H1 (cell line): Measurements from ENCODE around the gene PKP3. TPM values are rescaled to one million over a fixed set of nuclear protein-coding genes. Genes with fewer than 3 reads are reported as not detected.

Source experiments
- BRCA1 ChIP-seq: IDR thresholded peaks from 2 replicates; pipeline ENCODE4 v1.6.1; 2012; ENCODE audit warnings: low read depth, low read length, improper control_type of control experiment
- CHD2 ChIP-seq: IDR thresholded peaks from 2 replicates; pipeline ENCODE4 v1.6.1; 2012; ENCODE audit warnings: low read length, improper control_type of control experiment
- JUND ChIP-seq: IDR thresholded peaks from 2 replicates; pipeline ENCODE4 v1.6.1; 2011; ENCODE audit warnings: mild to moderate bottlenecking, improper control_type of control experiment, low read length
- KDM1A ChIP-seq: fragments of 200-600, 300-600 bp; sonication (generic); IDR thresholded peaks from 2 replicates; pipeline ENCODE4 v1.7.1; 2016; ENCODE audit warnings: mild to moderate bottlenecking, low read length, borderline replicate concordance
- SIN3A ChIP-seq, 2 experiments: IDR thresholded peaks in 1 of 2; conservative IDR thresholded peaks in 1 of 2; 2 replicates each; pipeline ENCODE4 v1.6.1; 2011 to 2012; ENCODE audit warnings: low read length in 2 of 2, improper control_type of control experiment in 1 of 2, low read depth in 1 of 2, mild to moderate bottlenecking in 1 of 2
- polyA plus RNA-seq, 7 experiments: library from polyadenylated mRNA; depleted of rRNA in 3 of 7; stranded (reverse) in 5 of 7; unstranded in 2 of 7; fragments of >200 nt in 5 of 7; fragments of 200-250 nt in 2 of 7; gene quantifications; 1 replicate in 5 of 7; 2 replicates in 1 of 7; 4 replicates in 1 of 7; pipeline versions ENCODE4 v1.2.1 to v1.2.3, GENCODE V29; 2011 to 2013; ENCODE audit warnings: missing spikeins in 2 of 7, mixed read lengths in 2 of 7
- total RNA-seq: library from RNA; stranded (reverse); fragmentation: NEBNext Ultra II Directional; extraction: Animal tissue kit (Norgen Biotek cat#: 25700); gene quantifications from 2 replicates; pipeline ENCODE4 v1.2.1, GENCODE V29; 2021
- TF ChIP-seq, protein P1 (sequence below), 3 experiments: IDR thresholded peaks; 1 replicate in 2 of 3; 2 replicates in 1 of 3; pipeline versions ENCODE4 v1.5.1 to v1.6.1; 2011; ENCODE audit warnings: low read length in 3 of 3, mild to moderate bottlenecking in 3 of 3, inconsistent platforms in 2 of 3, low read depth in 1 of 3, moderate library complexity in 1 of 3; ENCODE audit not compliant: insufficient read depth in 1 of 3; ENCODE audit errors: control extremely low read depth in 1 of 3
- TF ChIP-seq, protein P2 (sequence below): IDR thresholded peaks from 2 replicates; pipeline ENCODE4 v1.6.1; 2011; ENCODE audit warnings: low read depth, mild to moderate bottlenecking, low read length; ENCODE audit not compliant: insufficient read depth

PKP3 gene
- total and polyA plus RNA-seq, 2 of the 8 experiments (the other 6 are each of a cell fraction or from before 2014, with no cell fraction given) = 16.7 to 28.7 TPM

- TF ChIP-seq, protein P1, sequence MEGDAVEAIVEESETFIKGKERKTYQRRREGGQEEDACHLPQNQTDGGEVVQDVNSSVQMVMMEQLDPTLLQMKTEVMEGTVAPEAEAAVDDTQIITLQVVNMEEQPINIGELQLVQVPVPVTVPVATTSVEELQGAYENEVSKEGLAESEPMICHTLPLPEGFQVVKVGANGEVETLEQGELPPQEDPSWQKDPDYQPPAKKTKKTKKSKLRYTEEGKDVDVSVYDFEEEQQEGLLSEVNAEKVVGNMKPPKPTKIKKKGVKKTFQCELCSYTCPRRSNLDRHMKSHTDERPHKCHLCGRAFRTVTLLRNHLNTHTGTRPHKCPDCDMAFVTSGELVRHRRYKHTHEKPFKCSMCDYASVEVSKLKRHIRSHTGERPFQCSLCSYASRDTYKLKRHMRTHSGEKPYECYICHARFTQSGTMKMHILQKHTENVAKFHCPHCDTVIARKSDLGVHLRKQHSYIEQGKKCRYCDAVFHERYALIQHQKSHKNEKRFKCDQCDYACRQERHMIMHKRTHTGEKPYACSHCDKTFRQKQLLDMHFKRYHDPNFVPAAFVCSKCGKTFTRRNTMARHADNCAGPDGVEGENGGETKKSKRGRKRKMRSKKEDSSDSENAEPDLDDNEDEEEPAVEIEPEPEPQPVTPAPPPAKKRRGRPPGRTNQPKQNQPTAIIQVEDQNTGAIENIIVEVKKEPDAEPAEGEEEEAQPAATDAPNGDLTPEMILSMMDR (IDR thresholded peaks at IDR 0.05; ENCODE audit: control extremely low read depth in 1 of 3, insufficient read depth in 1 of 3, low read depth in 1 of 3, low read length in 3 of 3) = no peak
- no peak for TF ChIP-seq JUND
- TF ChIP-seq, protein P2, sequence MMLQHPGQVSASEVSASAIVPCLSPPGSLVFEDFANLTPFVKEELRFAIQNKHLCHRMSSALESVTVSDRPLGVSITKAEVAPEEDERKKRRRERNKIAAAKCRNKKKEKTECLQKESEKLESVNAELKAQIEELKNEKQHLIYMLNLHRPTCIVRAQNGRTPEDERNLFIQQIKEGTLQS = no peak
- no peak for TF ChIP-seq SIN3A (conservative IDR thresholded peaks at IDR 0.05 in 1 of 2, IDR thresholded peaks at IDR 0.05 in 1 of 2; ENCODE audit: low read depth in 1 of 2, low read length in 2 of 2)
- TF ChIP-seq KDM1A = no peak
- TF ChIP-seq BRCA1 = no peak
- no peak for TF ChIP-seq CHD2
Measured at GRCh38 chr11:382081-382629, 11.9 kb upstream of the PKP3 start (continued).
